Lung microvascular endothelial cell (primary cell): ENCODE data around the gene CLTRN. TPM values are rescaled to one million over a fixed set of nuclear protein-coding genes. Genes with fewer than 3 reads are reported as not detected.

Source experiments
- DNase-seq, 2 donors: peaks; one replicate each; pipeline versions ENCODE4 v3.0.0 to v3.0.0-alpha.2; 2010; ENCODE audit warnings: low read depth in 2 of 2
- total RNA-seq: library from RNA; depleted of rRNA; stranded (reverse); fragments of >200 nt; gene quantifications from 2 replicates; pipeline ENCODE4 v1.2.1, GENCODE V29; 2014

Gene CLTRN
- total RNA-seq, 1 donor from 2014 or later, result under 0.01 TPM

- peak; percentile 32 to 61 for DNase-seq
Measured at GRCh38 chrX:15579778-15580747, 84.5 kb downstream of the CLTRN start.

Other genes starting within 250 kb of the CLTRN start
- 86.1 and 93.8 TPM in 2 replicates for gene PIR, start 171.5 kb downstream of the CLTRN start, total RNA-seq
- gene BMX, start 164.0 kb downstream of the CLTRN start, total RNA-seq, result 81.9 and 208 TPM in 2 replicates
- gene ACE2, start 63.8 kb downstream of the CLTRN start, total RNA-seq, result not detected in 2 replicates
- gene CA5B, start 73.5 kb upstream of the CLTRN start, total RNA-seq, result 1.5 and 1.8 TPM in 2 replicates
- gene ZRSR2, start 125.7 kb upstream of the CLTRN start, total RNA-seq, result 2.0 and 2.2 TPM in 2 replicates
- 57.3 and 63.6 TPM in 2 replicates for gene AP1S2, start 190.0 kb upstream of the CLTRN start, total RNA-seq